NB4 (cell line): ENCODE data around the gene CELF5.

Source experiments
- CTCF ChIP-seq: IDR thresholded peaks from one replicate; pipeline ENCODE4 v1.5.1; 2012; ENCODE audit warnings: low read depth, low read length
- MAX ChIP-seq: IDR thresholded peaks from 2 replicates; pipeline ENCODE4 v1.6.1; 2011; ENCODE audit warnings: low read depth, low read length
- MYC ChIP-seq: IDR thresholded peaks from 2 replicates; pipeline ENCODE4 v1.6.1; 2011; ENCODE audit warnings: low read depth, low read length
- POLR2A ChIP-seq: IDR thresholded peaks from 2 replicates; pipeline ENCODE4 v1.6.1; 2011; ENCODE audit warnings: mild to moderate bottlenecking; ENCODE audit not compliant: insufficient read length; ENCODE audit errors: extremely low read depth

GRCh38 chr19:3175781-3176714 is 48.4 kb upstream of the CELF5 start:
- TF ChIP-seq POLR2A (no peak), CTCF (no peak), MAX (no peak), MYC (no peak)
